Glomerular visceral epithelial cell (primary cell): ENCODE results near the gene ANKMY2.
"Not testable (repeated sequence)": the region's sequence is repeated elsewhere in the genome, so short reads cannot be mapped to it uniquely, and the experiment has no call there.

Experiments
- DNase-seq: peaks from one replicate; pipeline ENCODE4 v3.0.0-alpha.2; 2016; ENCODE audit errors: extremely low spot score

Gene ANKMY2

GRCh38 chr7:16626388-16626787 is 19.2 kb downstream of the ANKMY2 start:
- no peak for DNase-seq

- DNase-seq: no peak
Measured at GRCh38 chr7:16619979-16620408, 25.6 kb downstream of the ANKMY2 start.

- no peak for DNase-seq
Measured at GRCh38 chr7:16616542-16616941, 29.0 kb downstream of the ANKMY2 start.

GRCh38 chr7:16616122-16616521 is 29.4 kb downstream of the ANKMY2 start:
- no peak for DNase-seq

GRCh38 chr7:16615228-16615627 is 30.3 kb downstream of the ANKMY2 start:
- no peak for DNase-seq

GRCh38 chr7:16611711-16612110 is 33.8 kb downstream of the ANKMY2 start:
- no peak for DNase-seq

GRCh38 chr7:16609842-16610450 is 35.6 kb downstream of the ANKMY2 start:
- no peak for DNase-seq

- DNase-seq: no peak
Measured at GRCh38 chr7:16606704-16607103, 38.9 kb downstream of the ANKMY2 start.

- DNase-seq: no peak
Measured at GRCh38 chr7:16604054-16604453, 41.5 kb downstream of the ANKMY2 start.

GRCh38 chr7:16603633-16604032 is 41.9 kb downstream of the ANKMY2 start:
- DNase-seq: no peak

GRCh38 chr7:16599860-16600259 is 45.7 kb downstream of the ANKMY2 start:
- DNase-seq: no peak

GRCh38 chr7:16598015-16598414 is 47.5 kb downstream of the ANKMY2 start:
- DNase-seq: no peak

- DNase-seq: not testable (repeated sequence)
Measured at GRCh38 chr7:16595596-16595995, 50.0 kb downstream of the ANKMY2 start.

GRCh38 chr7:16594676-16595075 is 50.9 kb downstream of the ANKMY2 start:
- DNase-seq: no peak

GRCh38 chr7:16594061-16594460 is 51.5 kb downstream of the ANKMY2 start:
- peak; percentile 6 for DNase-seq

GRCh38 chr7:16592395-16592794 is 53.2 kb downstream of the ANKMY2 start:
- DNase-seq: no peak

- DNase-seq: no peak
Measured at GRCh38 chr7:16590424-16590823, 55.1 kb downstream of the ANKMY2 start.

GRCh38 chr7:16589881-16590280 is 55.7 kb downstream of the ANKMY2 start:
- DNase-seq: no peak

- no peak for DNase-seq
Measured at GRCh38 chr7:16587790-16588189, 57.8 kb downstream of the ANKMY2 start.

GRCh38 chr7:16587129-16587528 is 58.4 kb downstream of the ANKMY2 start:
- no peak for DNase-seq

GRCh38 chr7:16586081-16586874 is 59.3 kb downstream of the ANKMY2 start:
- DNase-seq: no peak

GRCh38 chr7:16585540-16585939 is 60.0 kb downstream of the ANKMY2 start:
- DNase-seq: no peak

GRCh38 chr7:16583834-16584233 is 61.7 kb downstream of the ANKMY2 start:
- no peak for DNase-seq
